ENCODE data around the gene FAAH2.

Gene FAAH2

DNA sequence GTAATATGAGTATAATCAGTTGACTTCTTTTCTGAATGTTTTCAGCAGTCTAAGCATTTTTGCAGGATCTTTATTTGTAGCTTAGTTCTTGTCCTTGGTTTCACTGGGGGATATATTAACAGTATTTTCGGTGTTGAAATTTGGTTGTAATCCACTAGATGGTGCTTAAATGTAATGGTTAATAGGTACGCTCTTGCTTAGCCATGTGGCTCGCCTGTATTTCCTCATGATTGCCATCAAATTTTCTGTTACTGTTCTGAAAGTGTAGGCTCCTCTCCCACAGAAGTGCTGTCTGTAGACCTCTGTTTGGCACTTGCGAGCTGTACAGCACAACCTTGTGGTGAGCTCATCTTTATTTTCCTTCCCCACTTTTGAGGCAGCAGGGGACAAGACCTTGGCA is 3.9 kb upstream of the FAAH2 start:
- TF ChIP-seq, protein P1, sequence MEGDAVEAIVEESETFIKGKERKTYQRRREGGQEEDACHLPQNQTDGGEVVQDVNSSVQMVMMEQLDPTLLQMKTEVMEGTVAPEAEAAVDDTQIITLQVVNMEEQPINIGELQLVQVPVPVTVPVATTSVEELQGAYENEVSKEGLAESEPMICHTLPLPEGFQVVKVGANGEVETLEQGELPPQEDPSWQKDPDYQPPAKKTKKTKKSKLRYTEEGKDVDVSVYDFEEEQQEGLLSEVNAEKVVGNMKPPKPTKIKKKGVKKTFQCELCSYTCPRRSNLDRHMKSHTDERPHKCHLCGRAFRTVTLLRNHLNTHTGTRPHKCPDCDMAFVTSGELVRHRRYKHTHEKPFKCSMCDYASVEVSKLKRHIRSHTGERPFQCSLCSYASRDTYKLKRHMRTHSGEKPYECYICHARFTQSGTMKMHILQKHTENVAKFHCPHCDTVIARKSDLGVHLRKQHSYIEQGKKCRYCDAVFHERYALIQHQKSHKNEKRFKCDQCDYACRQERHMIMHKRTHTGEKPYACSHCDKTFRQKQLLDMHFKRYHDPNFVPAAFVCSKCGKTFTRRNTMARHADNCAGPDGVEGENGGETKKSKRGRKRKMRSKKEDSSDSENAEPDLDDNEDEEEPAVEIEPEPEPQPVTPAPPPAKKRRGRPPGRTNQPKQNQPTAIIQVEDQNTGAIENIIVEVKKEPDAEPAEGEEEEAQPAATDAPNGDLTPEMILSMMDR (IDR thresholded peaks at IDR 0.05): peak; percentile 29; the same call in 1 of the 2 replicates

DNA sequence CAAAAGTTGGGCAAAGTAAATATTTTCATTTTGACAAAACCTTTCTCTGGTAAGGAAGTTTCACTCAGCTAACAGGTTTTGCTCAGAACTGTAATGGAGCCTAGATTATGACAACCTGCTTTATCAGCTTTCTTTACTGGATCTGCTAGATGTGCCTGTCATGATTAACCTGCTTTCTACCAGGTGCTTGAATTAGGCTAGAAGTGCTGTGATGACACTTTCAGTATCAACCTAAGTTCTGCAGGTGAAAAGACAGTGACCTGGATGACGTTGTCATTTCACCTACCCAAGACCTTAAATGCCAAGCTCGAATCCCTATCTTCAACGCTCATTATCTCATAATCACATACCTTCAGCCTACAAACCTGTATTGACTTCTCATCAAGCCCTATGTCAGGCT is 1.5 kb upstream of the FAAH2 start:
- TF ChIP-seq, protein P1 (IDR thresholded peaks at IDR 0.05): no peak

DNA sequence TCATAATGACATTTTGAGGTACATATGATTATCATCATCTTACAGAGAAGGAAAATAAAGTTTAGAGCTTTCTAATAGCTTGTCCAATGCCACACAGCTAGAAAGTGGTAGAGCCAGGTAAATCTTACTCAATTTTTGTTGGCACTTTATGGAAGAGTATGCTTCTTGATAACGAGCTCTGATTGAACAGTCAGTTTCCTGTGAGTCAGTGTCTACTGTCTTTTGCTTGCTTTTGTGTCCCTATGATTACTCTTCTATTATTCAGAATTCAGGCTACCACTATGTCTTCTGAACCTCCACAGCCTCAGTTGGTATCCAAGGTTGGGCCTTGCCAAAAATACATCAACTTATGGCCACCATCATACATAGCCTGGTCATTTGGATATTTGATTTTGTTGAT is 2.6 kb downstream of the FAAH2 start:
- TF ChIP-seq, protein P1 (IDR thresholded peaks at IDR 0.05): no peak

DNA sequence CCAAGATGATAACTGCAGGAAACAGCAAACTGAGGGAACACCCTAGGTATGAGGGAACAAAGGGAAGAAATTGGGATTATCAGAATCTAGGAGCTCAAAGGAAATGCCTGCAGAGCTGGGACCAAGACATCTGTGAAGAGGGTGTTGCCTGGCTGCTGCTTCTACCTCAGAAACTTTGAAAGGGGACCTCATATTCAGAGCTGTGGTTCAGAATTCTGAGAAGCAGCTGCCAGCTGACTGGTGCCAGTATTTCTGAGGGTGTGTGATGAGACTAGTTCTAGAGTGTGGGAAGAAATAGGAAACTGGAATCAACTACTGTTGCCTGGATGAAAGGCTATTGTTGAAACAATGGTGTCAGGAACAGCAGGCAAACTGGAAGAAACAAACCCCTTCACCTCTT is 8.5 kb downstream of the FAAH2 start:
- TF ChIP-seq, protein P1 (IDR thresholded peaks at IDR 0.05): no peak

DNA sequence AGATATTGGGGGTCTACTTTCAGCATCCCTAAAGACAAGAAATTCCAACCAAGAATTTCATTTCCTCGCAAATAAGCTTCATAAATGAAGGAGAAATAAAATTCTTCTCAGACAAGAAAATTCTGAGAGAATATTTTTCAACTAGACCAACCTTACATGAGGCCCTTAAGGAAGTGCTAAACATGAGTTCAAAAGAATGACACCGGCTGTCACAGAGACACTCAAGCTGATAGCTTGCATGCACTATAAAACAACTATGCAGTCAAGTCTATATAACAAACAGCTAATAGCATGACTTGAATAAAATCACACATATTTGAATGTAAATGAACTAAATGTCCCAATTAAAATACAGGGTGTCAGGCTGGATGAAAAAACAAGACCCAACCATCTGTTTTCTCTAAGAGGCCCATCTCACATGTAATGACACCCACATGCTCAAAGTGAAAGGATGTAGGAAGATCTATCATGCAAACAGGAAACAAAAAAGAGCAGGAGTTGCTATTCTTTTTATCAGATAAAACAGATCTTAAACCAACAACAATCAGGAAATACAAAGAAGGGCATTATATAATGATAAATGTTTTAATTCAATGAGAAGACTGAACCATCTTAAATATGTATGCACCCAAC is 27.2 kb downstream of the FAAH2 start:
- TF ChIP-seq, protein P1 (IDR thresholded peaks at IDR 0.05): no peak

DNA sequence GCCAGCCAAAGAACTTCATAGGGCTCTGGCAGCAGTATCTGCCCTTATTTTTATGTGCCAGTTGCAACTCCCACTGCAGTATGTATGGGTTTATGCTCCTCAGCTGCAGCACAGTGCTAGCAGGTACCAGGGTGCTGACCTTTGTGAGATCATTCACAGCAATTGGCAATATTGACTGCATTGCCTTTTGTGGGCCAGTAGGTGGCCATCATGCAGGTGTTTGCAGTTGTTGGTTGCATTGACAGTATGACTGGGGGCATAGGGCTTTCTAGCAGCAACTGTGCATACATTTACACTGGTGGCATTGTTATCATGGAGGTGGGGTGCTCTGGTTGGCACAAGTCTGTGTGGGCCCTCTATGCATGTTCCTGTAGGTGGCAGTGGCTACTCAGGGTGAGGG is 42.5 kb downstream of the FAAH2 start:
- TF ChIP-seq, protein P1 (IDR thresholded peaks at IDR 0.05): no peak

DNA sequence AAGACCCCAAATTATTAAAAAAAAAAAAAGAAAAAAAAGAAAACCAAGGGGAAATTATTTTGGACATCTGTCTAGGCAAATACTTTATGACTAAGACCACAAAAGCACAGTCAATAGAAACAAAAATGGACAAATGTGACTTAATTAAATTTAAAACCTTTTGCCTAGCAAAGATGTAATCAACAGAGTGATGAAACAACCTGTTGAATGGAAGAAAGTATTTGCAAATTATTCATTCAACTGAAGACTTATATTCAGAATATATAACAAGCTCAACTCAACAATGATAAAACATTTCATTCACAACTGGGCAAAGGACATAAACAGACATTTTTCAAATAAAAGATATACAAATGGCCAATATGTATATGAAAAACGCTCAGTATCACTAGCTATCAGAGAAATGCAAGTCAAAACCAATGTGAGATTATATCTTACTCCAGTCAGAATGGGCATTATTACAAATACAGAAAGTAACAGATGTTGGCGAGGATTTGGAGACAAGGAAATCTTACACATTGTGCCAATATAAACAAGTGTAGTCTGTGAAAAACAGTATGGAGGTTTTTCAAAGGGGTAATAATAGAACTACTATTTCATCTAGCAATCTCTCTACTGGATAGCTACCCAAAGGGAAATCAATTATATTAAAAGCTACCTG is 67.1 kb downstream of the FAAH2 start:
- TF ChIP-seq, protein P1 (IDR thresholded peaks at IDR 0.05): no peak
